SU-DHL-6 (cell line): ENCODE data around the gene NPBWR2.

Experiments used
- CTCF ChIP-seq: fragments of 200-600 bp; sonication (generic); IDR thresholded peaks from one replicate; pipeline ENCODE4 v1.5.1; 2017; ENCODE audit warnings: antibody characterized with exemption, mild to moderate bottlenecking, low read length, moderate library complexity; ENCODE audit not compliant: insufficient read depth, poor library complexity, severe bottlenecking
- EZH2phosphoT487 ChIP-seq: fragments of 200-600 bp; sonication (generic), shearing (Covaris generic); conservative IDR thresholded peaks from 2 replicates; pipeline ENCODE4 v1.6.1; 2018; ENCODE audit warnings: mild to moderate bottlenecking, antibody characterized with exemption, low read length, moderate library complexity, mixed read lengths

DNA sequence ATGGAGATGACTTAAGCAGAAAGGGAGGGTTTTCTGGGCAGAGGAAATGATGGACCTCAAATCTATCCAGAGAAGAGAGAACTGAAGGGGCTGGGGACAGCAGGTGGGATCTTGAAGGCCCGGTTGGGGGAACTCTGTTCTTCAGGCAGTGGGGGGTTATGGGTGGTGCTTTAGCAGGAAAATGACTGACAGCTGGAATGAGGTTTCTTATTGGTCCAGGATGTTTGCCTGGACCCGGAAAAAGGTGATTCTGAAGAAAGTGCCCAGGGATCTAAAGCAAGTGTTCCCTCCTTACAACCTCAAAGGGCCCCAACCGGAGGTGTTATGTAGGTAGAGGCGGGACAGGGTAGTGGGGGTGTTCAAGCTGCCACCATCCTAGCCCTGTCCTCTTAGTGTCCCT is 11.9 kb downstream of the NPBWR2 start:
- no peak for TF ChIP-seq CTCF
- TF ChIP-seq EZH2phosphoT487, result no peak
